ENCODE data around the gene SART1. TPM values are rescaled to one million over a fixed set of nuclear protein-coding genes. Genes with fewer than 3 reads are reported as not detected.

SART1 gene, protein sequence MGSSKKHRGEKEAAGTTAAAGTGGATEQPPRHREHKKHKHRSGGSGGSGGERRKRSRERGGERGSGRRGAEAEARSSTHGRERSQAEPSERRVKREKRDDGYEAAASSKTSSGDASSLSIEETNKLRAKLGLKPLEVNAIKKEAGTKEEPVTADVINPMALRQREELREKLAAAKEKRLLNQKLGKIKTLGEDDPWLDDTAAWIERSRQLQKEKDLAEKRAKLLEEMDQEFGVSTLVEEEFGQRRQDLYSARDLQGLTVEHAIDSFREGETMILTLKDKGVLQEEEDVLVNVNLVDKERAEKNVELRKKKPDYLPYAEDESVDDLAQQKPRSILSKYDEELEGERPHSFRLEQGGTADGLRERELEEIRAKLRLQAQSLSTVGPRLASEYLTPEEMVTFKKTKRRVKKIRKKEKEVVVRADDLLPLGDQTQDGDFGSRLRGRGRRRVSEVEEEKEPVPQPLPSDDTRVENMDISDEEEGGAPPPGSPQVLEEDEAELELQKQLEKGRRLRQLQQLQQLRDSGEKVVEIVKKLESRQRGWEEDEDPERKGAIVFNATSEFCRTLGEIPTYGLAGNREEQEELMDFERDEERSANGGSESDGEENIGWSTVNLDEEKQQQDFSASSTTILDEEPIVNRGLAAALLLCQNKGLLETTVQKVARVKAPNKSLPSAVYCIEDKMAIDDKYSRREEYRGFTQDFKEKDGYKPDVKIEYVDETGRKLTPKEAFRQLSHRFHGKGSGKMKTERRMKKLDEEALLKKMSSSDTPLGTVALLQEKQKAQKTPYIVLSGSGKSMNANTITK
- total RNA-seq = 64.7 and 66.4 TPM in 2 replicates
- long read RNA-seq, partial matches to known transcripts = 3 of 5 reads
- long read RNA-seq, other reads (novel, unspliced or antisense) = 0 of 5 reads

- H3K27ac Mint-ChIP-seq (ENCODE audit: unreplicated experiment) = peak within 1 kb of the TSS; percentile 96
- H3K27me3 Mint-ChIP-seq (ENCODE audit: low read depth) = no peaks in the 10 kb centered on the region
- peak within 1 kb of the TSS; percentile 95 for H3K4me3 Mint-ChIP-seq
- peak; percentile 92 for DNase-seq (ENCODE audit: low read depth, low spot score)
- H3K4me1 Mint-ChIP-seq = peaks cover 22% of the 10 kb centered on the region
- TF ChIP-seq, protein P1, sequence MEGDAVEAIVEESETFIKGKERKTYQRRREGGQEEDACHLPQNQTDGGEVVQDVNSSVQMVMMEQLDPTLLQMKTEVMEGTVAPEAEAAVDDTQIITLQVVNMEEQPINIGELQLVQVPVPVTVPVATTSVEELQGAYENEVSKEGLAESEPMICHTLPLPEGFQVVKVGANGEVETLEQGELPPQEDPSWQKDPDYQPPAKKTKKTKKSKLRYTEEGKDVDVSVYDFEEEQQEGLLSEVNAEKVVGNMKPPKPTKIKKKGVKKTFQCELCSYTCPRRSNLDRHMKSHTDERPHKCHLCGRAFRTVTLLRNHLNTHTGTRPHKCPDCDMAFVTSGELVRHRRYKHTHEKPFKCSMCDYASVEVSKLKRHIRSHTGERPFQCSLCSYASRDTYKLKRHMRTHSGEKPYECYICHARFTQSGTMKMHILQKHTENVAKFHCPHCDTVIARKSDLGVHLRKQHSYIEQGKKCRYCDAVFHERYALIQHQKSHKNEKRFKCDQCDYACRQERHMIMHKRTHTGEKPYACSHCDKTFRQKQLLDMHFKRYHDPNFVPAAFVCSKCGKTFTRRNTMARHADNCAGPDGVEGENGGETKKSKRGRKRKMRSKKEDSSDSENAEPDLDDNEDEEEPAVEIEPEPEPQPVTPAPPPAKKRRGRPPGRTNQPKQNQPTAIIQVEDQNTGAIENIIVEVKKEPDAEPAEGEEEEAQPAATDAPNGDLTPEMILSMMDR (conservative IDR thresholded peaks at IDR 0.05) = no peak
- H3K9me3 Mint-ChIP-seq = no peaks in the 10 kb centered on the region
- H3K36me3 Mint-ChIP-seq (ENCODE audit: low read depth) = peaks cover 3% of the 10 kb centered on the region
These were observed at the start of gene SART1 for GRCh38 chr11:65961267-65962140. Gene SART1 (plus strand): TSS chr11:65961734. CDS start chr11:65961781, 47 bp downstream.

DNA sequence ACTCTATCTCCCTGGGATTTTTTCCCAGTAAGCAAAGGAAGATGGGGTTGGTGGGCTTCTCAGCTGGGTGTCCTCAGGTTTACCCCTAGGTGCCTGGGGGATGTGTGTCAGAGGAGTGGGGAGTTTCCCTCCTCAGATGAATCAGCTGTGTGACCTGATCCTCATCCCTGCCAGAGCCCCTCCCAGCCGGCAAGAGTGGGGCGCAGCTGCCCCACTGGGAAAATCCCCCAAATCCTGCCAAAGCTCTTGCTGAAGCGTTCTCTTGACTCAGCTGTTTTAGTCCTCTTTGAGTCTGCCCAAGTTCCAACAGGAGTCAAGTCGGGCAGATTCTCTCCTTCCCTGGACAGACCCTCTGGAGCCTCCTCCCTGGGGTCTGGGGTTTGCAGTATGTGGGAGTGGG, 48.7 kb upstream of the SART1 start:
- H3K4me1 Mint-ChIP-seq = peaks cover 32% of the 10 kb centered on the region
- TF ChIP-seq, protein P1 (conservative IDR thresholded peaks at IDR 0.05) = no peak
- peaks cover 6% of the 10 kb centered on the region for H3K27me3 Mint-ChIP-seq (ENCODE audit: low read depth)
- DNase-seq (ENCODE audit: low read depth, low spot score) = no peak
- H3K27ac Mint-ChIP-seq (ENCODE audit: unreplicated experiment) = no peak overlapping the region
- H3K4me3 Mint-ChIP-seq = no peak overlapping the region
- no peaks in the 10 kb centered on the region for H3K36me3 Mint-ChIP-seq (ENCODE audit: low read depth)
- no peaks in the 10 kb centered on the region for H3K9me3 Mint-ChIP-seq

DNA sequence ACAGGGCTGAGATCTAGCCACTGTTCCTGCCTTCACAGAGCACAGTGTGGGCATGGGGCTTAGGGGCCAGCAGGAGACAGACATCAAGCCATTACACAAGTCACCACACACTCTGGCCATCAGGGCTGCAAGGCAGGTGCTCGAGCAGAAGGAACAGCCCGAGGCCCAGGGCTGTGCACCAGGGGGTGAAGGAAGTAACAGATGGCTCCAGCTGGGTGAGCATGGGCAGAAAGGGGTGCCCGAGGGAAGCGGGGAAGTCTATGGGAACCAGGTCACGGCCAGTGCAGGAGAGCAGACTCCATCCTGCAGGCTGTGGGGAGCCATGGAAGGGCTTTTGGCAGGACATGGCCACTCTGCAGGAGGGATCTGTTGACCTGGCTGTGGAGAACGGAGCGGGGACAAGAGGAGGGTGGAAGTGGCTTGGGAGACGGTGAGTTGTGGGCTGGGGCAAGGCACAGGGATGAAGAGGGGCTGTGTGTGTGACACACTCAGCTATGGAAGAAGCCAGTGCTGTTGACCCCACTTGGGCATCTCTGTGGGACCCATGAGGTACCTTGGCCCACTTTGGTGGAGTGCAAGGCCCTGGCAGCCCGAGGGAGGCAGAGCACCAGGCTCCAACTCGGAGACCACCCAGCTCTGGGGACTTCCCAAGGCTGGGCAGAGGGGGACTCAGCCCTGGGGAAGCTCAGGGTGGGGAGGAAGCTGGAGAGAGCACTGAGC, 46.3 kb upstream of the SART1 start:
- H3K36me3 Mint-ChIP-seq (ENCODE audit: low read depth) = no peaks in the 10 kb centered on the region
- H3K4me1 Mint-ChIP-seq = peaks cover 32% of the 10 kb centered on the region
- TF ChIP-seq, protein P1 (conservative IDR thresholded peaks at IDR 0.05) = no peak
- H3K9me3 Mint-ChIP-seq = no peaks in the 10 kb centered on the region
- DNase-seq (ENCODE audit: low read depth, low spot score) = no peak
- H3K4me3 Mint-ChIP-seq = peak overlapping the region; percentile 70
- no peak overlapping the region for H3K27ac Mint-ChIP-seq (ENCODE audit: unreplicated experiment)
- H3K27me3 Mint-ChIP-seq (ENCODE audit: low read depth) = no peaks in the 10 kb centered on the region

- H3K4me1 Mint-ChIP-seq = peaks cover 34% of the 10 kb centered on the region
- H3K27me3 Mint-ChIP-seq (ENCODE audit: low read depth) = no peaks in the 10 kb centered on the region
- DNase-seq (ENCODE audit: low read depth, low spot score) = no peak
- peak overlapping the region; percentile 89 for H3K4me3 Mint-ChIP-seq
- H3K27ac Mint-ChIP-seq (ENCODE audit: unreplicated experiment) = no peak overlapping the region
- no peaks in the 10 kb centered on the region for H3K36me3 Mint-ChIP-seq (ENCODE audit: low read depth)
- H3K9me3 Mint-ChIP-seq = no peaks in the 10 kb centered on the region
- TF ChIP-seq, protein P1 (conservative IDR thresholded peaks at IDR 0.05) = no peak
These were observed 45.7 kb upstream of the SART1 start for GRCh38 chr11:65915821-65916251.

Data from neural crest cell (in vitro differentiated cells).